Prostate gland (tissue), 2 donors: ENCODE results near the gene RELCH. TPM values are rescaled to one million over a fixed set of nuclear protein-coding genes. Genes with fewer than 3 reads are reported as not detected.

Source experiments
- DNase-seq: peaks from one replicate; pipeline ENCODE4 v3.0.0-alpha.2; 2019; ENCODE audit warnings: low spot score
- H3K27ac ChIP-seq, 2 donors: fragments of 200-600 bp; sonication (generic); 2 replicates each; pipeline ENCODE4 v1.5.1; 2017 to 2019
- H3K27me3 ChIP-seq: fragments of 200-600 bp; sonication (generic); replicated peaks from 2 replicates; pipeline ENCODE4 v1.5.1; 2019; ENCODE audit not compliant: insufficient read depth
- H3K36me3 ChIP-seq, 2 donors: fragments of 200-600 bp; sonication (generic); 1 replicate in 1 of 2; 2 replicates in 1 of 2; pipeline versions ENCODE4 v1.5.1 to v1.8.1; 2017 to 2019
- H3K4me1 ChIP-seq: fragments of 200-600 bp; sonication (generic); replicated peaks from 2 replicates; pipeline ENCODE4 v1.5.1; 2019
- H3K4me3 ChIP-seq, 2 donors: fragments of 200-600 bp; sonication (generic); 2 replicates each; pipeline ENCODE4 v1.5.1; 2017 to 2019
- H3K9me3 ChIP-seq: fragments of 200-600 bp; sonication (generic); 2 replicates; pipeline ENCODE4 v1.5.1; 2017
- CTCF ChIP-seq, 4 experiments: fragments of 200-600 bp in 2 of 4; fragments of 450-650 bp in 2 of 4; sonication (generic) in 2 of 4; IDR thresholded peaks; 1 replicate in 3 of 4; 2 replicates in 1 of 4; pipeline ENCODE4 v1.5.1; 2016 to 2019; ENCODE audit warnings: antibody characterized with exemption in 4 of 4, mild to moderate bottlenecking in 2 of 4, moderate library complexity in 2 of 4
- POLR2A ChIP-seq: fragments of 450-650 bp; IDR thresholded peaks from one replicate; pipeline ENCODE4 v1.6.1; 2016; ENCODE audit warnings: antibody characterized with exemption, mild to moderate bottlenecking
- POLR2AphosphoS5 ChIP-seq: sonication (generic); formaldehyde crosslinking; IDR thresholded peaks from one replicate; pipeline ENCODE4 v1.6.1; 2017; ENCODE audit warnings: antibody characterized with exemption
- WGBS: methylation state at CpG from one replicate; pipeline ENCODE4 v1.1.5; 2018; 5-methylcytosine and 5-hydroxymethylcytosine counted together
- intact Hi-C: fragments of 100-400 bp; cut with DNase I; formaldehyde crosslinking; loops from one replicate; pipeline ENCODE4 v1.14.2; 2022
- total RNA-seq, 2 donors: library from RNA; depleted of rRNA; stranded (reverse); fragments of >200 nt; gene quantifications; one replicate each; pipeline ENCODE4 v1.1.0, GENCODE V29; 2016

The RELCH gene
- total RNA-seq, 2 donors from 2014 or later: 34.8 to 49.0 TPM

- 52% methylated on average over 3 of the region's 3 CpGs for WGBS
- TF ChIP-seq CTCF (IDR thresholded peaks at IDR 0.05) (no peak), POLR2AphosphoS5 (no peak), POLR2A (no peak)
- no peaks in the 10 kb centered on the region for H3K9me3 ChIP-seq
- no peaks in the 10 kb centered on the region for H3K27me3 ChIP-seq
- H3K36me3 ChIP-seq: no peaks in the 10 kb centered on the region
- intact Hi-C loops: no loop called here
- no peak overlapping the region for H3K27ac ChIP-seq
- H3K4me3 ChIP-seq: no peak overlapping the region
- no peak for DNase-seq
- H3K4me1 ChIP-seq: no peaks in the 10 kb centered on the region
Observed at GRCh38 chr18:62341473-62341872, 154.4 kb downstream of the RELCH start.

GRCh38 chr18:62342884-62343283 lies 155.8 kb downstream of the RELCH start:
- H3K27me3 ChIP-seq: no peaks in the 10 kb centered on the region
- H3K36me3 ChIP-seq: no peaks in the 10 kb centered on the region
- TF ChIP-seq CTCF (IDR thresholded peaks at IDR 0.05) (no peak), POLR2A (no peak), POLR2AphosphoS5 (no peak)
- no peaks in the 10 kb centered on the region for H3K4me1 ChIP-seq
- no peaks in the 10 kb centered on the region for H3K9me3 ChIP-seq
- intact Hi-C loops: no loop called here
- no peak for DNase-seq
- H3K27ac ChIP-seq: no peak overlapping the region
- WGBS: 77% methylated on average over 4 of the region's 4 CpGs
- no peak overlapping the region for H3K4me3 ChIP-seq

GRCh38 chr18:62343316-62343715 lies 156.3 kb downstream of the RELCH start:
- intact Hi-C loops: no loop called here
- Histone ChIP-seq H3K36me3 (no peaks in the 10 kb centered on the region), H3K4me1 (no peaks in the 10 kb centered on the region), H3K27me3 (no peaks in the 10 kb centered on the region), H3K4me3 (no peak overlapping the region), H3K27ac (no peak overlapping the region), H3K9me3 (no peaks in the 10 kb centered on the region)
- no peak for DNase-seq
- no peak for TF ChIP-seq POLR2A
- no peak for TF ChIP-seq POLR2AphosphoS5
- TF ChIP-seq CTCF (IDR thresholded peaks at IDR 0.05): no peak
- WGBS: 90% methylated on average over 8 of the region's 8 CpGs

GRCh38 chr18:62345909-62346308 lies 158.9 kb downstream of the RELCH start:
- intact Hi-C loops: no loop called here

GRCh38 chr18:62346333-62347088 lies 159.5 kb downstream of the RELCH start:
- no peak for DNase-seq
- no peaks in the 10 kb centered on the region for H3K9me3 ChIP-seq
- H3K27me3 ChIP-seq: no peaks in the 10 kb centered on the region
- WGBS: 75% methylated on average over 7 of the region's 7 CpGs
- intact Hi-C loops: no loop called here
- no peak overlapping the region for H3K4me3 ChIP-seq
- H3K27ac ChIP-seq: no peak overlapping the region
- H3K36me3 ChIP-seq: no peaks in the 10 kb centered on the region
- TF ChIP-seq CTCF (IDR thresholded peaks at IDR 0.05) (no peak), POLR2AphosphoS5 (no peak), POLR2A (no peak)
- H3K4me1 ChIP-seq: no peaks in the 10 kb centered on the region

More at GRCh38 chr18:62345909-62346308, 158.9 kb downstream of the RELCH start:
- H3K36me3 ChIP-seq: no peaks in the 10 kb centered on the region
- no peak overlapping the region for H3K4me3 ChIP-seq
- H3K4me1 ChIP-seq: no peaks in the 10 kb centered on the region
- WGBS: 94% methylated on average over 2 of the region's 2 CpGs
- TF ChIP-seq POLR2AphosphoS5 (no peak), POLR2A (no peak)
- no peaks in the 10 kb centered on the region for H3K27me3 ChIP-seq
- DNase-seq: no peak
- no peaks in the 10 kb centered on the region for H3K9me3 ChIP-seq
- H3K27ac ChIP-seq: no peak overlapping the region
